SK-MEL-5 (cell line): Measurements from ENCODE around the gene TMEM88. TPM values are rescaled to one million over a fixed set of nuclear protein-coding genes. Genes with fewer than 3 reads are reported as not detected.

Experiments used
- DNase-seq: peaks from one replicate; pipeline ENCODE4 v3.0.0-alpha.2; 2016; ENCODE audit warnings: low read depth, low spot score
- in situ Hi-C: cut with HindIII; loops from 2 replicates; pipeline ENCODE4 v1.10.0; 2016; ENCODE audit warnings: low sequenced_read_pairs, high pct_unique_total_duplicates, low pct_unique_long_range_greater_than_20kb
- total RNA-seq: library from RNA; depleted of rRNA; stranded (reverse); fragments of >200 nt; shearing (Covaris generic); gene quantifications from 2 replicates; pipeline ENCODE4 v1.2.3, GENCODE V29; 2014

Gene TMEM88
- total RNA-seq, 1 experiment from 2014 or later: 0.18 TPM

DNA sequence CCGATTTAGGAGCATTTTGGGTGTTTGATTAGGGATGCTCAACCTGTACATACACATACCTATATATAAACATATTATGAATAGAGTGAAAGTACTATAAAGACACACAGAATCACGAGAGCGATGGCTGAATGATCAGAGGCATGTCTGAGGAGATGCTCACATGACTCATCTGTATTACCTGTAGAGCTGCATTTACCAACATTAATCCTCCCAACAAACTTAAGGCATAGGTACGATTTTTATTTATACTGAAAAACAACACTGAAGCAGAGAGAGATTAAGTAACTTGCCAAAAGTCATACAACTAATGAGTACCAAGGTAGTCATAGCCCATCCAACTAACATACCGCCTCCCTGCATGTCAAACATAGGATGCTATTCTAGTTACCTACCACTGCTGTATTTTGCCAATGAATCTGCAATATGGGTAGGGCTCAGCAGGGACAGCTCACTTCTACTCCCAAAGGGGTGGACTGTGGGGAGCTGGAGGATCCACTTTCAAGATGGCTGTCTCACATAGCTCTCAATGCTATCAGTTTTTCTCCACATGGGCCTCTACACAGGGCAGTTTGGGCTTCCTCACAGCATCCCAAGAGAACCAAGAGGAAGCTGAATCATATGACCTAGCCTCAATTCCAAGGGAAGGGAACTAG is 10.3 kb downstream of the TMEM88 start:
- in situ Hi-C loops: no loop called here
- DNase-seq: no peak

DNA sequence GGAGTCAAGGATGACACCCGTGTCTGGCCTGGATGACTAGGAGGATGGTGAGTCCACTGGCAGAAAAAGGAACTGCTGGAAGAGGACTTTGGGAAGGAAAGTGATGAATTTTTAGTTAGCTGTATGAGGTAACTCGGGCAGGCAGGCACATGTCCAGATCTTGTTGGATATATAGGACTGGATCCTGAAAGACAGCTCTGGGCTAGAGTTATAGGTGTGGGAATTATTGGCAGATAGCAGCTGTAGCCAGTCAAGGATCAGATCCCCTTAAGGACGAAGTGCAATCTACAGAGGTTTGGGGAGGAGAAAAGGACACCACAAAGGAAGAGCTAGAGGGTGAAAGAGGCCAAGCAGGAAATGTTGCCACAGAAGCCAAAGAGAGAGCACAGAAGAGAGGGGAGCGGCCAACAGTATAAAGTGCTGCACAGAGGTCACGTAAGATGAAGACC is 13.0 kb downstream of the TMEM88 start:
- no peak for DNase-seq
- in situ Hi-C loops: no loop called here

DNA sequence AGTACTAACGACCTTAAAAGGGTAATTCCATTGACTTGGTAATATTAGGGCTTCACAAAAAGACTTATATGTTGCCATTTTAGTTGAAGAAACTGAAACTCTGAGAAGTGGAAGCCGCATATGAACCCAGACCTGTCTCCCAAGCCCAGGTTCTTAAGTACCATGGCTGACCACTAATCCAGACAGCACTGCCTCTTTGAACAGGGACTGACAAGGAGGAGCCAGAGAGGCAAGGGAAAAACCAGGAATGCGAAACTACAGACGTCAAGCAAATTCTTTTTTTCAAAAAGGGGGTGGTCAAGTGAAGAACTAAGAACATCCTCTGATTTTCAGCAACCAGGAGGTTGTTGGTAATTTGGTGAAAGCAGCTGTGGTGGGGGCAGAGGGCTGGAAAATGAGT is 18.2 kb downstream of the TMEM88 start:
- in situ Hi-C loops: no loop called here

DNA sequence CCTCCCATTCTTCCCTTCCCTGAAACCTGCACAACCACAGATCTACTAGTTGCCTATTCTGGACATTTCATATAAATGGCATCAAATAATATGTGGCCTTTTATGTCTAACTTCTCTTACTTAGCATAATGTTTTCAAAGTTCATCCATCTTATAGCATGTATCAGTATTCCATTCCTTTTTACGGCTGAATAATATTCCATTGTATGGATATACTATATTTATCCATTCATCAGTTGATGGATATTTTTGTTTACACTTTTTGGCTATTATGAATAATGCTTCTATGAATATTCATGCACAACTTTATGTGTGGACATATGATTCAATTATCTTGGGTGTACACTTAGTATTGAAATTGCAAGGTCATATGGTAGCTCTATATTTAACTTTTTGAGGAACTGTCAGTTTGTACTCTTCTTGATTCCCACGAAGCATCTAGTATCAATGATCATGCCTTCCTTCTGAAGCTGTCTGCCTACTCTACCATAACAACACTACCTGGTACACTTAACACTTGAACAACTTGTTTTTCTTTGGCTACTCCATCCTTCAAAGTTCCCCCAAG is 21.0 kb downstream of the TMEM88 start:
- in situ Hi-C loops: no loop called here
- no peak for DNase-seq

More for the DNA sequence above, 18.2 kb downstream of the TMEM88 start:
- DNase-seq: no peak

DNA sequence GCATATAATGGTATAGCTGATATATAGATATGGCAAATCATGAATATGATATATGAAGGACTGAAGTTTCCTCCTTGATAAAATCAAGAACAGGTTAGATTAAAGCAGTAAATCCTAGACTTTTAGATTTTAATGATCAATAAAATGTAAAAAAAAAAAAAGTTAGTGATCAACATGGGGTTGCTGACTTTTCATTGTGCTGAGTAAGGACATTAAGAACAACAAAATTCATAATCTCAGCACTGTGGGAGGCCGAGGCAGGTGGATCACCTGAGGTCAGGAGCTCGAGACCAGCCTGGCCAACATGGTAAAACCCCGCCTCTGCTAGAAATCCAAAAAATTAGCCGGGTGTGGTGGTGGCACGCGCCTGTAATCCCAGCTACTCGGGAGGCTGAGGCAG is 23.4 kb downstream of the TMEM88 start:
- DNase-seq: no peak
- in situ Hi-C loops: no loop called here

DNA sequence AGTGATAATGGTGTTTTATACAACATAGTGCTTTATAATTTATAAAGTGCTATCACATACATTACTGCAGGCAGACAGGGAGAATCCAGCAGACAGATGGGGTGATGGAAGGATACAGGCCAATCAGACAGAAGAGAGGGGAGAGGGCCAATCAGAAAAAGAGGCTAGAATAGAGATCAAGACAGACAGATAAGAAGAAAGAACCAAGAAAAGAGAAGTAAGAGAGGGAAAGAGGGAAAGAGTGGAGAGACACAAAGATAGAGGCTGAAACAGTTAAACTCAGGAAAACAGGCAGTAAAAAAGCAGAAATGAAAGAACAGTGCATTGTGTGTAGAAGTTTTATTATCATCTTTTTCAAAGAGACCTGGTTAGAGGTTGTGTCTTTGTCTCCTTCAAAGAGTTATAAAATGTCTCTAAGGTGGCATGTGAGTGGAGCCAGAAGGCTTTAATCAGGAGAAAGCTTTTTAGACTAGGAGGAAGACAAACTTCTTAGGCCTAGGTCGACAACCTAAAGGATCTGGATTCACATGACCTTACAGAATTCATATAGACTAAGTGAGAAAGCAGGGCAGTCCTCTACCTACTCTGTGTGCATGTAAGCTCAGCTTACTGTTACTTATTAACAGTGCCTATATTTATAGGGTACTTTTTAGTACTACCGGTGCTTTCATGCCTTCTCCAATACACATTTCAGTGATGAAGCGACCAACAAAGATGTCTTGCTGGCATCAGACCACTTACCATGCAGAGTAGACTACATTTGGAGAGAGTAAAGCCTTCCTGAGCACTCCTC is 25.4 kb downstream of the TMEM88 start:
- no peak for DNase-seq
- in situ Hi-C loops: no loop called here

DNA sequence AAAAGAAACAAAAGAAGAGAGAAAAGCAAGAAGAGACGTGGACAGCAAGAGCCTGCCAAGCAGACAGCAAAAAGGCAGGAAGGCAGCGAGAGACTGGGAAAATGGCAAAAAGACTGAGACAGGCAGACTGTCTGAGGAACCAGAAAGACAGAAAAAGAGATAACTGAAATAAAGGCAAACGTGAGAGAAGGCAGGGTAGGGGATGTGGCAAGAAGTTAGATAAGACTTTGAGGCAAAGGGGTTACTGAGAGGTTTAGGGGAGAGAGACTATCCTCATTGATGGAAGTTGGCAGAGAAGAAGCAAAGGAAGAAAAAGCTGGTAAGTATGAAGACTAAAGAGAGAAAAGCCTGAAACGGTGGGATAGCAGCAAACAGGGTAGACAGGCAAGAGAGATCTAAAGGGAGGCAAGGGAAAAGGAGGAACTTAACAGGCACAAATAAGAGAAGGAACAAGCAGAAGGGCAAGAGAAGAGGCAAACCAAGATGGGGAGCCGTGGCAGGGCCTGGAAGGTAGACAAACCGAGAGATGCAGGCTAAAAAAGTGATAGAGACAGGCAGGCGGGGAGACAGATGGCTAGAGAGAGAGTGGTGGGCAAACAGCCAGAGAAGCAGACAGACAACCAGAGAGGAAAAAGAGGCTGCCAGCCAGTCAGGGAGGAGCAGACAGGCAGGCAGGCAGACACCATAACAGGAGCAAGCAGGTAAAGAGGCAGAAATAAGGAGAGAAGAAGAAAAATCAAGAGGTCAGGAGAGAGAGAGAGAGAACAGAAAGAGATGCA is 26.6 kb downstream of the TMEM88 start:
- DNase-seq: no peak
- in situ Hi-C loops: no loop called here

DNA sequence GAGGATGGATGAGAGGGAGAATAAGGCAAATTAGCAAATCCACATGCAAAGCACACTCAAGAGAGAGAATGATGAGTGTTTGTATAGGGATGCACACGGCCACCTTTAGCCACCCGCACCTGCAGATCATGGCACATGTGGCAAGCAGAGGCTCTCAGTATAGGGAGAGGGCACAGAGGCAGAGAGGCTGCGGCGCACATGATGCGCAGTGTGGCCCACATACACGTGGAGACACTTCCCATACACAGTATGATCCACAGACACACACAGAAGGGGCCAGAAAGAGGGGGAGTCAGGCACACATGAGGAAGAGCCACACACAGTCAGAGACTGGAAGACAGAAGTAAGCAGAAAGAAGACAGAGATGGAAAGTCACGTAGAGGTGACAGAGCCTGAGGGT is 27.2 kb downstream of the TMEM88 start:
- no peak for DNase-seq
- in situ Hi-C loops: no loop called here

DNA sequence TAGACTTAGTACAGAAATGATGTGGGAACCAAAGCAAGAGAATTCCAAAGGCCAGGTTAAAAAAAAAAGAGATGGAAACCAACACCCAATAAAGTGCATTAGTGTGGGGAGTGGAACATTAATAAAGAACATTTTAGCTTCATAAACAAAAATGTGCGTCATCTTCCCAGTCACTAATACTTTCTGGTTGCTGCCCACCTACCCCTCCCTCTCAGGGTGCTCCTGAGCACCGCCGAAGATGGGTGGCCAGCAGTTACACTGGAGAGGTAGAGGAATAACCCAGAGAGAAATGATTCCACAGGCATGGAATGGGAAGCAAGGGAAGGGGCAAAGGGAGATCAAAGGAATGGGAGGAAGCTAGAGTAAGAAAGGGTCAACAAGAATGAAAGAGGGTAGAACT is 27.8 kb downstream of the TMEM88 start:
- no peak for DNase-seq
- in situ Hi-C loops: no loop called here

DNA sequence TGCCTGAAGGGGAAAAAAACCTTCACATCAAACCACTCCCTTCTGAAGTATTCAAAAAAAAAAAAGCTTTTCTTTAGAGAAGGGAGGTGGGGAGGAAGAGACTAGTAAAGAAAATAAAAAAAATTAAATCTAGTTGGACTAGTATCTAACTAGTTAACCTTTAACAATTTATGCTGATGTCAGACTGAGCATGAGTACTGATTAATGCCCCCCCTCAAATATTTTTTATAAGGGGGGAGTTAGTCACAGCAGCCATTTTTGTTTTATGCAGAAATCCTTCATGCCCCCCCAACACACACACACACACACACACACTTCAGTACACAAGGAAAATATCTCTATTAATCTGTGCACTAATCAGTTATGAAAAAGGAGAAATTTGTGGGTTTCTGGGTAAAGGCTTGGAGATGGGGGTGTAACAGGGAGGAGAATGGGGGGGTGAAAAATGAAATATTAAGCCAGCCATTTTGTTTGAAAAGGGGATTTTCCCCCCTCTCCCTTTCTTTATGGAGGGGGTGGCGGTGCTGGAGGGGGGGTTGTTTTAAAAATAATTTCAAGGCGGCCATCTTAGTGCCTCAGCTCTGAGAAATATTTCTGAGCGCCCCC is 29.0 kb downstream of the TMEM88 start:
- peak; percentile 27 for DNase-seq
- in situ Hi-C loops: no loop called here

DNA sequence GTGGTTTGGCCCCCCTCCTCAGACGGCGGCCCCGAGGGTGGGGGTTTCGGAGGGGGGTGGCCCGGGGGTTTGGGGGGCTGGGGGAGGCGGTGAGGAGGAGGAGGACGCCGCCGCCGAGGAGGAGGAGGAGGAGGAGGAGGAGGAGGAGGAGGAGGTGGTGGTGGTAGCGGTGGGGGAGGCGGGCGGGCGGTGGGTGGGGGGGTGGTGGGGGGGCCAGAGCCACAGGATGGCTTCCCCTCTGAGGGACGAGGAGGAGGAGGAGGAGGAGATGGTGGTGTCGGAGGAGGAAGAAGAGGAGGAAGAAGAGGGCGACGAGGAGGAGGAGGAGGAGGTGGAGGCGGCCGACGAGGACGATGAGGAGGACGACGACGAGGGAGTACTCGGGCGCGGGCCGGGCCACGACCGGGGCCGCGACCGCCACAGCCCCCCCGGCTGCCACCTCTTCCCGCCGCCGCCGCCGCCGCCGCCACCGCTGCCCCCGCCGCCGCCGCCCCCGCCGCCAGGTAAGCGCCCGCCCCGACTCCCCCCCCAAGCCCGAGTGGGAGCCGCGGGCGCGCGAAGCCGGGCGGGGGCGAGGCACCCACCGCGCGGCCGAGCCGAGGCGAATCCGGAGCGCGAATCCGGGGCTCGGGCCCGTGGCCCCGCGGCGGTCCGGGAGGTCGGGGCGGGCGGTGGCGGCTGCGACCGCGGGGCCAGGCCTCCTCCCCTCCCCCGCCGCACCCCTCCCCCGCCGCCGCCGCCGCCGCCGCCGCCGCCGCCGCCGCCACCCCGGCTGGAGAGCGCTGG is 29.9 kb downstream of the TMEM88 start:
- in situ Hi-C loops: no loop called here

DNA sequence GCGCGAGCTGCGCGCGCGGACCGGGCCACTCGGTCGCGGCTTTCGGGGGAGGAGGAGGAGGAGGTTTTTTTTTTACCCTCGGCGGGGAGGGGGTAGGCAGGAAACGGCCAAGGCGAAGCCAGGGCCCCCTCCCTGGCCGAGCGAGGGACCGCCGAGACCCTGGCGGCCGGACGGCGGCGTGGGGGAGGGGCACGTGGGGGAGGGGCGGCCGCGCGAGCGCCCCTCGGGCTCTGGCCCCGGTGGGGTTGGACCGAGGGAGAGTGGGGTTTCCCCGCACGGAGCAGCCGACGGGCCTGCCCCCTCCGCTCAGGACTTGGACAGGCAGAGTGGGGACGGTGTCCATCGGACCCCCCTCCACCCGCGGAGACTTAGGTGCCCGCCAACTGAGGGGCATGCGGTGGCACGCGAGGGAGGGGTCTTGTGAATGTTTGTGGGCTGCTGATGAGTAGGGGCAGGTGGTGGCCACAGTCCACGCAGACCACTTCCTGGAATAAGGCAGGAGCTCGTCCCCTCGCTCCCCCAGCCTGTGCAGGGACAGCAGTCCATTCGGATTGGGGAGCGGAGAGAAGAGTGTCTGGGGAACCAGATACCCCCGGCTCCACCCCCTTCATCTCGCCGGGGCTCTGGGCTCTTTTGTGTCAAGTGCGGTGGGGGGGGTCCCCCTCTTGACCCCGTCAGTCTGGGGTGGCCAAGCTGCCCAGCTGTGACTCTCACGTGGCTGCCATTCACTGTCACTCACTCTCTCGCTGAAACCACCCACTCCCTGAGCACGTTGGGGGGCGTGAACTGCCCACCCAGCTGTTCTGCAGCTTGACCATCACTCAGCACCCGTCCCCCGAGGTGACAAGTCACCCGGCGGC is 30.7 kb downstream of the TMEM88 start:
- in situ Hi-C loops: no loop called here

More for the DNA sequence above, 29.9 kb downstream of the TMEM88 start:
- DNase-seq: no peak

DNA sequence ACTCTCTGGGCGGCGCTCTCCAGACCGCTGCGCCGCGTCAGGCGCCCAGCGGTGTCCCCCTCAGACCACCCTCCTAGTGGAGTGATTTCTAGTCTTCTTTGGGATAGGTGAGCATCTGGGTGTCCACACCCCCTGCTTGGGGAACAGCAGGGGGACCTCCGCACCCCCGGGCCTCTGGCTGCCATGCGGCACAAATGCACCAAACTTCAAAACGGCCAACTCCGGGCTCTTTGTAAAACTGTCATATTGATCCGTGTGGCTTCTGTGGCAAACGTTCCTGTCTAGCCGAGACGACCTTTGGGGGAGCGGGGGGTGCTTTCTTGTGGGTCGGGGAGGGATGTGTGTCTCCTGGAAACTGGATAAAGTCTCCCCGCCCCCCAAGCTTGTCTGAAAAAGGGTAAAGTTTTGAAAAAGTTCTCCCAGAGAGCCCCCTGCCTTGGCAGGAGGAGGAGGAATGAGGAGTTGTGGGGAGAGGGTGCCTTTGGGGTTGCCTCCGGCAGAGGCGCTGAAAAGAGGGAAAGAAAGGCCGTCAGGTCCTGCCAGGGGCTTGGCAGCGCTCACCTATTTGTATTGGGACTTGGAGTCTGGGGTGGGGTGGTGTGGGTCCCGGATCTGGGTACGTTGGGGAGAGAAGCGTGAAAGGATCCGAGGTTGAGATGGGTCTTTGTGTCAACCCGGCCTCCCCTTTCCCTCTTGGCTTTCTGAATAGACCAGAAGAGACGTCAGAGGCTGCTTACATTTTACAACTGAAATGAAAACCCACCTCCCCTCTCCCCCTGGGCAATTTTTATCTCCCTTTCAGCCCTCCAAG is 31.6 kb downstream of the TMEM88 start:
- peak; percentile 47 for DNase-seq
- in situ Hi-C loops: no loop called here

More for the DNA sequence above, 30.7 kb downstream of the TMEM88 start:
- peak; percentile 34 for DNase-seq

DNA sequence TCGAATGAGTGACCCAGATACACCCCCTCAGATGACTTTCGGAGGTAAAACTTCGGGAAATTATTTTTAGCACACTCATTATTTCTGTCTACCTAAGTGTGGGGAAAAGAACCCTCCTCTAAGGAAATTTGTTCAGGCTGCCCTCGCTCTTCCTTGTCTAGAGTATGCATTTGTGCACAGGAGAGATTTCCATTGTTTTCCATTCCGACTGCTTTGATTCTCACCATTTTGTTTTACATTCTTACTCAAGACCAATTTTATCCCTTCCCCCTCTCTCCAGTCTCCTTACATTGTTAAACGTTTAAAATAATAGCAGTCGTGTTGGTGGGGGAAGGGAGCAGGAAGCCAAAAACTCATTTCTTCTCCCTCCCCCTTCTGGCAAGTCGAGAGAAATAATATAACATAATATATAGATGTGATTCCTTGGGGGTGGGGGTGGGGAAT is 32.2 kb downstream of the TMEM88 start:
- in situ Hi-C loops: no loop called here

DNA sequence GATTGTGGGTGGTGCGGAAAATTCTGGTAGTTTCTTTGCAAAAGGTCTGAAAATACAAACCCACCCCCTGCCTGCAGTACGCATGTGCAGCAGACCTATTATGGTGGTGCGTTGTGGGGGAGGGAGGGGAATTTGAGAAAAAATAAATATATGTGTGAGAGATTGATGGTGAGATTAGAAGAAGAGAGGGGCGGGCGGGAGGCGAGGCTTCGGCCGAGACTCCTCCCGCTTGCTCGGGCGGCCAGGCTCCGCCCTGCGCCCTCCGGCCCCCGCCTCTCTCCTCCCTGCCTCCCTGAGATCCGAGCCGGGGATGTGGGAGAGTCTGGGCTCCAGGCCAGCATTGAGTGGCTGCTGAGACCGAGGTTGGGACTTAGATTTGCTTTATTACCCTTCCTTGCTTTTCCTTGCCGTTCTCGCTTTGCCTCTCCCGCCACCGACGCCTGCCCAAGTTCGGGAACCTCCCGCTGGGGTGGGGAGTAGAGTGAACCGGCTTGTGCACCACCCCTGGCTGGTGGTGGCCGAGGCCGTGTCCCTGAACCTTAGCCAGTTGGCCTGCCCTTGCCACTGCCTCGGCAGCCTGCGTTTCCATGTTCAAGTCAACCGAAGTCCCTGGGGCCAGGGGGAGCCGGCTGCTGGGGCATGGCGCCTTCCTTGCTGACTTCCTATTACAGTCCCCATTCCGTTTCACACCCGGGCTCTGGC is 32.8 kb downstream of the TMEM88 start:
- DNase-seq: peak; percentile 95

More for the DNA sequence above, 32.2 kb downstream of the TMEM88 start:
- no peak for DNase-seq

More for the DNA sequence above, 32.8 kb downstream of the TMEM88 start:
- in situ Hi-C loops: no loop called here
